Right lobe of liver (tissue), 4 donors: ENCODE measurements around the gene ITGB3.
A peak's percentile ranks its signal among the peaks of the same experiment; 100 is the strongest.

ENCODE experiments used
- CTCF ChIP-seq, 4 donors: fragments of 200-600 bp in 3 of 4; fragments of 450-650 bp in 1 of 4; IDR thresholded peaks; one replicate each; pipeline versions ENCODE4 v1.5.1 to v1.8.0; 2016 to 2022; ENCODE audit warnings: antibody characterized with exemption in 4 of 4, mild to moderate bottlenecking in 2 of 4
- POLR2A ChIP-seq: fragments of 450-650 bp; IDR thresholded peaks from one replicate; pipeline ENCODE4 v1.6.1; 2017; ENCODE audit warnings: antibody characterized with exemption, mild to moderate bottlenecking
- donor health status: DM: no; HTN: no; CAD: no.
- donor health status: DM: no; HTN: no; CAD: no.
- donor health status: DM: no; HTN: yes; CAD: no.

- TF ChIP-seq CTCF (IDR thresholded peaks at IDR 0.05) = peak; percentile 80 to 87 (median 85)
- TF ChIP-seq POLR2A = no peak
Measured at GRCh38 chr17:47315451-47316266, 62.0 kb downstream of the ITGB3 start.
